H1 (cell line): ENCODE measurements around the gene ATPAF2. TPM values are rescaled to one million over a fixed set of nuclear protein-coding genes. Genes with fewer than 3 reads are reported as not detected.

Experiments used
- GABPA ChIP-seq: IDR thresholded peaks from 2 replicates; pipeline ENCODE4 v1.6.1; 2011; ENCODE audit warnings: mild to moderate bottlenecking, low read length, moderate library complexity, borderline replicate concordance; ENCODE audit not compliant: insufficient read depth
- HDAC2 ChIP-seq, 2 experiments: fragments of 300-600 bp in 1 of 2; sonication (generic) in 1 of 2; IDR thresholded peaks; 2 replicates each; pipeline ENCODE4 v1.6.1; 2011 to 2012; ENCODE audit warnings: low read depth in 2 of 2, low read length in 2 of 2, mild to moderate bottlenecking in 2 of 2, moderate library complexity in 2 of 2, borderline replicate concordance in 1 of 2, inconsistent platforms in 1 of 2
- polyA plus RNA-seq, 7 experiments: library from polyadenylated mRNA; depleted of rRNA in 3 of 7; stranded (reverse) in 5 of 7; unstranded in 2 of 7; fragments of >200 nt in 5 of 7; fragments of 200-250 nt in 2 of 7; gene quantifications; 1 replicate in 5 of 7; 2 replicates in 1 of 7; 4 replicates in 1 of 7; pipeline versions ENCODE4 v1.2.1 to v1.2.3, GENCODE V29; 2011 to 2013; ENCODE audit warnings: missing spikeins in 2 of 7, mixed read lengths in 2 of 7
- total RNA-seq: library from RNA; stranded (reverse); fragmentation: NEBNext Ultra II Directional; extraction: Animal tissue kit (Norgen Biotek cat#: 25700); gene quantifications from 2 replicates; pipeline ENCODE4 v1.2.1, GENCODE V29; 2021

The ATPAF2 gene
- total and polyA plus RNA-seq, 2 of the 8 experiments (the other 6 are each of a cell fraction or from before 2014, with no cell fraction given) = 19.6 to 22.9 TPM

DNA sequence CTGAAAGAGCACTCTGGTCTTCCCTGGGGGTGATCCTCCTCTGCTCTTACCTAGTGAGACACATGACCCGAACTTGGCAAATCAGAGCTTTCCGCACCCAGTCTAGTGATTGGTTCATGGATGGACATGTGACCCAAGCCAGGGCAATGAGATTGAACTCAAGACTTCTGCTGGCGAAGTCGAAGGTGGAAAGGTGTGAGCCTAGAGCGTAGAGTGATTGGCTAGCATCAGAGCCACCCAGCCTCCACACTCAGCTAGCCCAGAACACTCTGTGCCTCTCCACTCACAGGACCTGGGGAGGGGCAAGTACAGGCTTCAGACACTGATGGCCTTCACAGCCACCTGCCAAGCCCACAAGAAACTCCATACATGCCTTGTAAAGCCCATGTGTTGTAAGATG, 17.6 kb downstream of the ATPAF2 start (continued):
- TF ChIP-seq GABPA (no peak), HDAC2 (IDR thresholded peaks at IDR 0.05; ENCODE audit: borderline replicate concordance in 1 of 2, low read depth in 2 of 2, low read length in 2 of 2) (no peak)
